Thoracic aorta (tissue), 2 donors: ENCODE results near the gene SEPTIN7. TPM values are rescaled to one million over a fixed set of nuclear protein-coding genes. Genes with fewer than 3 reads are reported as not detected.

Source experiments
- ATAC-seq: fragments of 150-250 bp; one replicate; pipeline ENCODE4 v1.8.0; 2017; ENCODE audit warnings: low read depth; ENCODE audit not compliant: insufficient number of reproducible peaks, low FRiP score
- DNase-seq: peaks from one replicate; pipeline ENCODE4 v3.0.0-alpha.2; 2020; ENCODE audit warnings: low spot score
- H3K27ac ChIP-seq, 2 donors: fragments of 200-600 bp; sonication (generic); 1 replicate in 1 of 2; 2 replicates in 1 of 2; pipeline ENCODE4 v1.5.1; 2016; ENCODE audit warnings: mild to moderate bottlenecking in 2 of 2, moderate library complexity in 2 of 2
- H3K27me3 ChIP-seq: fragments of 200-600 bp; sonication (generic); replicated peaks from 2 replicates; pipeline ENCODE4 v1.6.0; 2016; ENCODE audit warnings: mild to moderate bottlenecking; ENCODE audit not compliant: insufficient read depth
- H3K36me3 ChIP-seq: fragments of 200-600 bp; sonication (generic); one replicate; pipeline ENCODE4 v1.5.1; 2016
- H3K4me1 ChIP-seq, 2 donors: fragments of 200-600 bp; sonication (generic); 1 replicate in 1 of 2; 2 replicates in 1 of 2; pipeline versions ENCODE4 v1.5.1 to v1.6.0; 2016; ENCODE audit warnings: low read depth in 2 of 2, mild to moderate bottlenecking in 1 of 2; ENCODE audit not compliant: control insufficient read depth in 1 of 2
- H3K4me3 ChIP-seq: fragments of 200-600 bp; sonication (generic); 2 replicates; pipeline ENCODE4 v1.5.1; 2016; ENCODE audit warnings: mild to moderate bottlenecking
- H3K9me3 ChIP-seq: fragments of 200-600 bp; sonication (generic); 2 replicates; pipeline ENCODE4 v1.5.1; 2016
- CTCF ChIP-seq: fragments of 200-600 bp; sonication (generic); IDR thresholded peaks from one replicate; pipeline ENCODE4 v1.5.1; 2019; ENCODE audit warnings: antibody characterized with exemption
- total RNA-seq, 2 donors: library from RNA; depleted of rRNA; stranded (reverse); fragments of >200 nt; gene quantifications; one replicate each; pipeline versions ENCODE4 v1.1.0 to v1.2.3, GENCODE V29; 2016

SEPTIN7 gene
- total RNA-seq, 2 donors from 2014 or later: 165 to 224 TPM

GRCh38 chr7:35828817-35829216, 28.0 kb downstream of the SEPTIN7 start:
- ATAC-seq: no peak
- H3K4me1 ChIP-seq: peaks cover 59 to 75% of the 10 kb centered on the region in 2 donors
- no peaks in the 10 kb centered on the region for H3K9me3 ChIP-seq
- no peak overlapping the region for H3K27ac ChIP-seq
- no peaks in the 10 kb centered on the region for H3K27me3 ChIP-seq
- H3K4me3 ChIP-seq: no peak overlapping the region
- no peaks in the 10 kb centered on the region for H3K36me3 ChIP-seq
- no peak for TF ChIP-seq CTCF
- no peak for DNase-seq

- Histone ChIP-seq H3K36me3 (no peaks in the 10 kb centered on the region), H3K4me1 (peaks cover 44 to 61% of the 10 kb centered on the region in 2 donors), H3K4me3 (no peak overlapping the region), H3K27ac (no peak overlapping the region), H3K27me3 (no peaks in the 10 kb centered on the region), H3K9me3 (no peaks in the 10 kb centered on the region)
- DNase-seq: no peak
- TF ChIP-seq CTCF: no peak
- no peak for ATAC-seq
Observed at GRCh38 chr7:35831208-35831607, 30.4 kb downstream of the SEPTIN7 start.

- no peak overlapping the region for H3K27ac ChIP-seq
Observed at GRCh38 chr7:35839860-35840854, 39.3 kb downstream of the SEPTIN7 start.

GRCh38 chr7:35846816-35847412, 46.1 kb downstream of the SEPTIN7 start:
- no peak overlapping the region for H3K27ac ChIP-seq
- no peaks in the 10 kb centered on the region for H3K9me3 ChIP-seq
- ATAC-seq (no peak), DNase-seq (no peak)
- no peak for TF ChIP-seq CTCF
- H3K4me1 ChIP-seq: peaks cover 9 to 18% of the 10 kb centered on the region in 2 donors
- no peaks in the 10 kb centered on the region for H3K27me3 ChIP-seq
- no peak overlapping the region for H3K4me3 ChIP-seq
- no peaks in the 10 kb centered on the region for H3K36me3 ChIP-seq

More at GRCh38 chr7:35839860-35840854, 39.3 kb downstream of the SEPTIN7 start:
- ATAC-seq (no peak), DNase-seq (no peak)
- Histone ChIP-seq H3K27me3 (no peaks in the 10 kb centered on the region), H3K4me3 (no peak overlapping the region), H3K9me3 (no peaks in the 10 kb centered on the region), H3K36me3 (no peaks in the 10 kb centered on the region), H3K4me1 (peaks cover 9 to 14% of the 10 kb centered on the region in 2 donors)
- no peak for TF ChIP-seq CTCF

- no peak overlapping the region for H3K27ac ChIP-seq
- peaks cover 6 to 18% of the 10 kb centered on the region in 2 donors for H3K4me1 ChIP-seq
- no peaks in the 10 kb centered on the region for H3K27me3 ChIP-seq
- no peaks in the 10 kb centered on the region for H3K9me3 ChIP-seq
- H3K4me3 ChIP-seq: no peak overlapping the region
- DNase-seq (no peak), ATAC-seq (no peak)
- H3K36me3 ChIP-seq: no peaks in the 10 kb centered on the region
- no peak for TF ChIP-seq CTCF
Observed at GRCh38 chr7:35848725-35849124, 47.9 kb downstream of the SEPTIN7 start.
